ENCODE results near the gene G3BP1.

DNA sequence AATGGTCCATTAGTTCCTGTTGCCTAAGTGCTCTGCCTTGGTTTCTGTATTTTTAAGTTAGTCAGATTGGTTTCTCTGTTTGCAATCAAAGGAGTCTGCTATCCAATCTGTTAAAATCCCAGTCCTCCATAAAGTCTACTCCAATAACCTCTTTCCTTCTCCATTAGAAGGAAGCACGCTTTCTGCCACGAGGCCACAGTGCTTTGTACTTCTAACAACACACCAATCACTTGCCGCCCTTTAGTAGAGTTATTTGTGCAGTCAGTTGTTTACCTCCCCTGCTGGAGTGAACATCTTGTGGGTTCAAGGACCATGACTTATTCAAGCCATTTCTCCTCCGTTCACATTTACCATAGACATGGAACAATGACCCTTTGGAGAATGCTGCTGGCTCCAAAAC, 83.9 kb downstream of the G3BP1 start:
- TF ChIP-seq CTCF (IDR thresholded peaks at IDR 0.05) = no peak
- no peak for TF ChIP-seq POLR2A (IDR thresholded peaks at IDR 0.05)
